Measurements from ENCODE around the gene SSTR3.

- TF ChIP-seq, protein P1, sequence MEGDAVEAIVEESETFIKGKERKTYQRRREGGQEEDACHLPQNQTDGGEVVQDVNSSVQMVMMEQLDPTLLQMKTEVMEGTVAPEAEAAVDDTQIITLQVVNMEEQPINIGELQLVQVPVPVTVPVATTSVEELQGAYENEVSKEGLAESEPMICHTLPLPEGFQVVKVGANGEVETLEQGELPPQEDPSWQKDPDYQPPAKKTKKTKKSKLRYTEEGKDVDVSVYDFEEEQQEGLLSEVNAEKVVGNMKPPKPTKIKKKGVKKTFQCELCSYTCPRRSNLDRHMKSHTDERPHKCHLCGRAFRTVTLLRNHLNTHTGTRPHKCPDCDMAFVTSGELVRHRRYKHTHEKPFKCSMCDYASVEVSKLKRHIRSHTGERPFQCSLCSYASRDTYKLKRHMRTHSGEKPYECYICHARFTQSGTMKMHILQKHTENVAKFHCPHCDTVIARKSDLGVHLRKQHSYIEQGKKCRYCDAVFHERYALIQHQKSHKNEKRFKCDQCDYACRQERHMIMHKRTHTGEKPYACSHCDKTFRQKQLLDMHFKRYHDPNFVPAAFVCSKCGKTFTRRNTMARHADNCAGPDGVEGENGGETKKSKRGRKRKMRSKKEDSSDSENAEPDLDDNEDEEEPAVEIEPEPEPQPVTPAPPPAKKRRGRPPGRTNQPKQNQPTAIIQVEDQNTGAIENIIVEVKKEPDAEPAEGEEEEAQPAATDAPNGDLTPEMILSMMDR (IDR thresholded peaks at IDR 0.05) = no peak
- no peak for TF ChIP-seq EP300 (IDR thresholded peaks at IDR 0.05; ENCODE audit: low read depth)
- TF ChIP-seq POLR2A (IDR thresholded peaks at IDR 0.05) = no peak
Measured at GRCh38 chr22:37240941-37241320, 28.7 kb upstream of the SSTR3 start.

Data from transverse colon (tissue), 3 donors.